ENCODE measurements around the gene MDM2. TPM values are rescaled to one million over a fixed set of nuclear protein-coding genes. Genes with fewer than 3 reads are reported as not detected.

The MDM2 gene
- total RNA-seq, 1 donor from 2014 or later: 75.9 TPM

DNA sequence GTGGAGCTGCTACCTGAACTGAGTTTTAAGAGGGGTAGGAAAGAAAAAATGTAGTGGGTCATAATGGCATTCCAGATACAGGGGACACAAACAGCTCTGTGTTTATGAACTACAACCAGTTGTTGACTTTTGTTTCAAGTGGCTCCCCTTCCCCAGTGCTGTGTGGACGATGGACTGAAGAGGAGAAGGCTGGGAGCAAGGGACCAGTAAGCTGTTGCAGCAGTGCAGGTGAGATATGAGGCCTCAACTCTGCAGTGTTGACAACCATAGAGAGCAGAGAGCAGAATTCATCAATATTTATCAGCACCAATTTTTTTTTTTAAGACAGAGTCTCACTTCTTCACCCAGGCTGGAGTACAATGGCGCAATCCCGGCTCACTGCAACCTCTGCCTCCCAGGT lies 46.6 kb downstream of the MDM2 start:
- DNase-seq (ENCODE audit: extremely low spot score in 2 of 2): no peak
- H3K9me3 ChIP-seq: no peaks in the 10 kb centered on the region
- no peaks in the 10 kb centered on the region for H3K27me3 ChIP-seq
- no peak overlapping the region for H3K27ac ChIP-seq
- no peaks in the 10 kb centered on the region for H3K4me1 ChIP-seq
- TF ChIP-seq POLR2AphosphoS5 (IDR thresholded peaks at IDR 0.05; ENCODE audit: insufficient read depth in 1 of 2, low read depth in 1 of 2) (no peak), POLR2A (IDR thresholded peaks at IDR 0.05) (no peak)
- TF ChIP-seq, protein P1, sequence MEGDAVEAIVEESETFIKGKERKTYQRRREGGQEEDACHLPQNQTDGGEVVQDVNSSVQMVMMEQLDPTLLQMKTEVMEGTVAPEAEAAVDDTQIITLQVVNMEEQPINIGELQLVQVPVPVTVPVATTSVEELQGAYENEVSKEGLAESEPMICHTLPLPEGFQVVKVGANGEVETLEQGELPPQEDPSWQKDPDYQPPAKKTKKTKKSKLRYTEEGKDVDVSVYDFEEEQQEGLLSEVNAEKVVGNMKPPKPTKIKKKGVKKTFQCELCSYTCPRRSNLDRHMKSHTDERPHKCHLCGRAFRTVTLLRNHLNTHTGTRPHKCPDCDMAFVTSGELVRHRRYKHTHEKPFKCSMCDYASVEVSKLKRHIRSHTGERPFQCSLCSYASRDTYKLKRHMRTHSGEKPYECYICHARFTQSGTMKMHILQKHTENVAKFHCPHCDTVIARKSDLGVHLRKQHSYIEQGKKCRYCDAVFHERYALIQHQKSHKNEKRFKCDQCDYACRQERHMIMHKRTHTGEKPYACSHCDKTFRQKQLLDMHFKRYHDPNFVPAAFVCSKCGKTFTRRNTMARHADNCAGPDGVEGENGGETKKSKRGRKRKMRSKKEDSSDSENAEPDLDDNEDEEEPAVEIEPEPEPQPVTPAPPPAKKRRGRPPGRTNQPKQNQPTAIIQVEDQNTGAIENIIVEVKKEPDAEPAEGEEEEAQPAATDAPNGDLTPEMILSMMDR (IDR thresholded peaks at IDR 0.05): no peak
- intact Hi-C loops (cut with DNase I): no loop called here
- no peak overlapping the region for H3K4me3 ChIP-seq
- no peaks in the 10 kb centered on the region for H3K36me3 ChIP-seq

GRCh38 chr12:68855111-68855510 lies 47.1 kb downstream of the MDM2 start:
- DNase-seq (ENCODE audit: extremely low spot score in 2 of 2): no peak
- H3K27ac ChIP-seq: no peak overlapping the region
- intact Hi-C loops (cut with DNase I): no loop called here
- no peaks in the 10 kb centered on the region for H3K9me3 ChIP-seq
- no peaks in the 10 kb centered on the region for H3K4me1 ChIP-seq
- H3K36me3 ChIP-seq: no peaks in the 10 kb centered on the region
- TF ChIP-seq, protein P1 (IDR thresholded peaks at IDR 0.05): no peak
- no peak for TF ChIP-seq POLR2AphosphoS5 (IDR thresholded peaks at IDR 0.05; ENCODE audit: insufficient read depth in 1 of 2, low read depth in 1 of 2)
- no peak for TF ChIP-seq POLR2A (IDR thresholded peaks at IDR 0.05)
- H3K4me3 ChIP-seq: no peak overlapping the region
- H3K27me3 ChIP-seq: no peaks in the 10 kb centered on the region

DNA sequence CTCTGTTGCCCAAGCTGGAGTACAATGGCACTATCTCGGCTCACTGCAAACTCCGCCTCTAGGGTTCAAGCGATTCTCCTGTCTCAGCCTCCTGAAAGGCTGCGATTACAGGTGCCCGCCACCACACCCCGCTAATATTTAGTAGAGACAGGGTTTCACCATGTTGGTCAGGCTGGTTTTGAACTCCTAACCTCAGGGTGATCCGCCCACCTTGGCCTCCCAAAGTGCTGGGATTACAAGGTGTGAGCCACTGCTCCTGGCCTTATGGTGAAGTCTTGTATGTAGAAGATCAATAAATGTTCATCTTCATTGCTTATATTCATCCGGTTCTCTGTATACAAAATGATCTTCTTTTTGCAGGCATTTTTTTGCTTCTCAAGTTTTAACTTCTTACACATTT lies 47.8 kb downstream of the MDM2 start:
- intact Hi-C loops (cut with DNase I): no loop called here
- no peak for DNase-seq (ENCODE audit: extremely low spot score in 2 of 2)
- Histone ChIP-seq H3K4me3 (no peak overlapping the region), H3K36me3 (no peaks in the 10 kb centered on the region), H3K27ac (no peak overlapping the region), H3K4me1 (no peaks in the 10 kb centered on the region), H3K9me3 (no peaks in the 10 kb centered on the region), H3K27me3 (no peaks in the 10 kb centered on the region)
- TF ChIP-seq POLR2AphosphoS5 (IDR thresholded peaks at IDR 0.05; ENCODE audit: insufficient read depth in 1 of 2, low read depth in 1 of 2): no peak
- no peak for TF ChIP-seq POLR2A (IDR thresholded peaks at IDR 0.05)
- TF ChIP-seq, protein P1 (IDR thresholded peaks at IDR 0.05): no peak

GRCh38 chr12:68856510-68856909 lies 48.5 kb downstream of the MDM2 start:
- TF ChIP-seq POLR2AphosphoS5 (IDR thresholded peaks at IDR 0.05; ENCODE audit: insufficient read depth in 1 of 2, low read depth in 1 of 2) (no peak), POLR2A (IDR thresholded peaks at IDR 0.05) (no peak)
- TF ChIP-seq, protein P1 (IDR thresholded peaks at IDR 0.05): no peak
- intact Hi-C loops (cut with DNase I): no loop called here
- H3K27me3 ChIP-seq: no peaks in the 10 kb centered on the region
- H3K4me3 ChIP-seq: no peak overlapping the region
- no peak overlapping the region for H3K27ac ChIP-seq
- DNase-seq (ENCODE audit: extremely low spot score in 2 of 2): no peak
- H3K9me3 ChIP-seq: no peaks in the 10 kb centered on the region
- H3K36me3 ChIP-seq: no peaks in the 10 kb centered on the region
- H3K4me1 ChIP-seq: no peaks in the 10 kb centered on the region

GRCh38 chr12:68861890-68862289 lies 53.9 kb downstream of the MDM2 start:
- H3K27ac ChIP-seq: no peak overlapping the region
- no peak for DNase-seq (ENCODE audit: extremely low spot score in 2 of 2)
- no peaks in the 10 kb centered on the region for H3K9me3 ChIP-seq
- H3K4me3 ChIP-seq: no peak overlapping the region
- no peaks in the 10 kb centered on the region for H3K4me1 ChIP-seq
- no peaks in the 10 kb centered on the region for H3K36me3 ChIP-seq
- no peak for TF ChIP-seq POLR2AphosphoS5 (IDR thresholded peaks at IDR 0.05; ENCODE audit: insufficient read depth in 1 of 2, low read depth in 1 of 2)
- TF ChIP-seq, protein P1 (IDR thresholded peaks at IDR 0.05): no peak
- TF ChIP-seq POLR2A (IDR thresholded peaks at IDR 0.05): no peak
- H3K27me3 ChIP-seq: no peaks in the 10 kb centered on the region
- intact Hi-C loops (cut with DNase I): no loop called here

All from vagina (tissue), 2 donors.